H1 (cell line): ENCODE results near the gene SH2D4B.

Experiments used
- CBX8 ChIP-seq: fragments of 300-800, 300-1000 bp; sonication (generic); IDR thresholded peaks from 2 replicates; pipeline ENCODE4 v1.7.1; 2016; ENCODE audit warnings: low read depth, low read length, borderline replicate concordance
- HDAC6 ChIP-seq: IDR thresholded peaks from one replicate; pipeline ENCODE4 v1.7.1; 2012; ENCODE audit warnings: low read depth, mild to moderate bottlenecking, inconsistent platforms, low read length, moderate library complexity
- POLR2AphosphoS5 ChIP-seq: IDR thresholded peaks from 2 replicates; pipeline ENCODE4 v1.6.1; 2011; ENCODE audit warnings: low read depth, low read length
- TF ChIP-seq, protein P1 (sequence below), 3 experiments: IDR thresholded peaks; 1 replicate in 2 of 3; 2 replicates in 1 of 3; pipeline versions ENCODE4 v1.5.1 to v1.6.1; 2011; ENCODE audit warnings: low read length in 3 of 3, mild to moderate bottlenecking in 3 of 3, inconsistent platforms in 2 of 3, low read depth in 1 of 3, moderate library complexity in 1 of 3; ENCODE audit not compliant: insufficient read depth in 1 of 3; ENCODE audit errors: control extremely low read depth in 1 of 3

- TF ChIP-seq, protein P1, sequence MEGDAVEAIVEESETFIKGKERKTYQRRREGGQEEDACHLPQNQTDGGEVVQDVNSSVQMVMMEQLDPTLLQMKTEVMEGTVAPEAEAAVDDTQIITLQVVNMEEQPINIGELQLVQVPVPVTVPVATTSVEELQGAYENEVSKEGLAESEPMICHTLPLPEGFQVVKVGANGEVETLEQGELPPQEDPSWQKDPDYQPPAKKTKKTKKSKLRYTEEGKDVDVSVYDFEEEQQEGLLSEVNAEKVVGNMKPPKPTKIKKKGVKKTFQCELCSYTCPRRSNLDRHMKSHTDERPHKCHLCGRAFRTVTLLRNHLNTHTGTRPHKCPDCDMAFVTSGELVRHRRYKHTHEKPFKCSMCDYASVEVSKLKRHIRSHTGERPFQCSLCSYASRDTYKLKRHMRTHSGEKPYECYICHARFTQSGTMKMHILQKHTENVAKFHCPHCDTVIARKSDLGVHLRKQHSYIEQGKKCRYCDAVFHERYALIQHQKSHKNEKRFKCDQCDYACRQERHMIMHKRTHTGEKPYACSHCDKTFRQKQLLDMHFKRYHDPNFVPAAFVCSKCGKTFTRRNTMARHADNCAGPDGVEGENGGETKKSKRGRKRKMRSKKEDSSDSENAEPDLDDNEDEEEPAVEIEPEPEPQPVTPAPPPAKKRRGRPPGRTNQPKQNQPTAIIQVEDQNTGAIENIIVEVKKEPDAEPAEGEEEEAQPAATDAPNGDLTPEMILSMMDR (IDR thresholded peaks at IDR 0.05; ENCODE audit: control extremely low read depth in 1 of 3, insufficient read depth in 1 of 3, low read depth in 1 of 3, low read length in 3 of 3) = no peak
- TF ChIP-seq CBX8 (no peak), POLR2AphosphoS5 (no peak), HDAC6 (no peak)
Observed at GRCh38 chr10:80529604-80530003, 8.1 kb upstream of the SH2D4B start.
